ENCODE results near the gene MNT. TPM values are rescaled to one million over a fixed set of nuclear protein-coding genes. Genes with fewer than 3 reads are reported as not detected.

MNT gene
- total and polyA plus RNA-seq, 8 donors, result 10.9 to 31.9 (median 16.3) TPM

GRCh38 chr17:2388020-2388682 is 12.7 kb downstream of the MNT start:
- peaks cover 0 to 36% of the 10 kb centered on the region in 2 donors for H3K36me3 ChIP-seq
- no peak for ATAC-seq
- peaks cover 19 to 30% of the 10 kb centered on the region in 2 donors for H3K4me1 ChIP-seq
- intact Hi-C loops (cut with DNase I), result no loop called here
- no peak overlapping the region for H3K27ac ChIP-seq
- H3K9me3 ChIP-seq, result no peaks in the 10 kb centered on the region
- no peaks in the 10 kb centered on the region for H3K27me3 ChIP-seq
- H3K4me3 ChIP-seq, result no peak overlapping the region
- TF ChIP-seq CTCF (IDR thresholded peaks at IDR 0.05), result no peak
- no peak for DNase-seq

GRCh38 chr17:2387086-2388019 is 13.5 kb downstream of the MNT start:
- no peak for DNase-seq
- no peak for TF ChIP-seq CTCF (IDR thresholded peaks at IDR 0.05)
- peaks cover 24 to 37% of the 10 kb centered on the region in 2 donors for H3K4me1 ChIP-seq
- H3K4me3 ChIP-seq, result no peak overlapping the region
- no peaks in the 10 kb centered on the region for H3K9me3 ChIP-seq
- intact Hi-C loops (cut with DNase I), result no loop called here
- H3K27ac ChIP-seq, result no peak overlapping the region
- H3K36me3 ChIP-seq, result peaks cover 0 to 36% of the 10 kb centered on the region in 2 donors
- ATAC-seq, result no peak
- no peaks in the 10 kb centered on the region for H3K27me3 ChIP-seq

DNA sequence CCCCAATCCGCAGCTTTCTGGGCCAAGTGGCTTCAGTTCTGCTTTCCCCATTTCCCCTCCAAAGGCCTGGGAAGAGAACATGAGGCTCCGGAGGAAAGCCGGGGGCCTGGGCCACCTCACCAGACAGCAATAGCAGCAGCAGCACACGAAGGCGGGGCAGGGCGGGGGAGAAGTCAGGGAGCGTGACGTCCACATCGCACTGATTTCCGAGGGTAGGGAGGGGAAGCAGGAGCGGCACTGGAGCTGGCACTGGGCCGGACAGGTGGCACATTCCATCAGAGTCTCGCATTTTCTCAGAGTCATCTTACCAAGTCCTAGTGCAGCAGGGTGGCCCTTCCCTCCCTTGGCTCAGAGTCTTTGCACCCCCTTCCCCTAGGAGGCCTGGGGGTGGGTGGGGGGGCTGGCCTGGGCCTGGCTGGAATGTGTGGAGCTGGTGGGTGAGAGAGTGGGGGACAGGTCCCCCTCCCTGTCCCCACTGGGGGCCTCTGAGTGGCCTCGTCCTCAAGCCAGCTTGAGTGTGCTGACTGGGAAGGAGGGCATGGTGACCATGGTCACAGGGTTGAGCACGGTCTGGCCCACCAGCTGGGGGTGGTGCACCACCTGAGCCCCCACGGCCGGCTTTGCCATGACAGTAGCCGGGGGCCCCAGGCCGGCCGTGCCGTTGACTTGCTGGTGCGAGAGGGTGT is 14.3 kb downstream of the MNT start:
- DNase-seq (peak in 1 of 4 donors; percentile 36), ATAC-seq (peak; percentile 9)
- no peak for TF ChIP-seq CTCF (IDR thresholded peaks at IDR 0.05)
- no peaks in the 10 kb centered on the region for H3K27me3 ChIP-seq
- no peaks in the 10 kb centered on the region for H3K9me3 ChIP-seq
- intact Hi-C loops (cut with DNase I), result no loop called here
- H3K4me3 ChIP-seq, result no peak overlapping the region
- H3K4me1 ChIP-seq, result peaks cover 15 to 31% of the 10 kb centered on the region in 2 donors
- no peak overlapping the region for H3K27ac ChIP-seq
- H3K36me3 ChIP-seq, result peaks cover 0 to 36% of the 10 kb centered on the region in 2 donors

GRCh38 chr17:2385240-2386210 is 15.3 kb downstream of the MNT start:
- H3K4me1 ChIP-seq, result peaks cover 10 to 21% of the 10 kb centered on the region in 2 donors

More at GRCh38 chr17:2385240-2386210, 15.3 kb downstream of the MNT start:
- H3K9me3 ChIP-seq, result no peaks in the 10 kb centered on the region
- H3K27ac ChIP-seq, result no peak overlapping the region
- ATAC-seq, result no peak
- H3K27me3 ChIP-seq, result no peaks in the 10 kb centered on the region
- peaks cover 0 to 38% of the 10 kb centered on the region in 2 donors for H3K36me3 ChIP-seq
- no peak overlapping the region for H3K4me3 ChIP-seq
- no peak for DNase-seq
- intact Hi-C loops (cut with DNase I), result no loop called here
- TF ChIP-seq CTCF (IDR thresholded peaks at IDR 0.05), result no peak
